Stimulated activated CD4-positive, alpha-beta T cell treated with anti-CD3 and anti-CD28 coated beads, TNF-alpha, amount 100 ng/mL, for 24 hours (primary cell): ENCODE data around the gene TTLL7.

Source experiments
- DNase-seq, 3 experiments: peaks; one replicate each; pipeline ENCODE4 v3.0.0-alpha.2; 2020; ENCODE audit warnings: low read depth in 3 of 3

TTLL7 gene

GRCh38 chr1:83998498-83999315 lies at the start of gene TTLL7:
TTLL7 (minus strand) TSS chr1:83999132; CDS start chr1:83952211, 46,921 bp downstream.
- DNase-seq = peak in 2 of 3 experiments; percentile 27 to 60

- DNase-seq = no peak
Observed at GRCh38 chr1:84042461-84042860, 43.5 kb upstream of the TTLL7 start.

GRCh38 chr1:84037758-84038611 lies 39.1 kb upstream of the TTLL7 start:
- no peak for DNase-seq

GRCh38 chr1:84031802-84032327 lies 32.9 kb upstream of the TTLL7 start:
- no peak for DNase-seq

- no peak for DNase-seq
Observed at GRCh38 chr1:84027368-84027767, 28.4 kb upstream of the TTLL7 start.

GRCh38 chr1:84025966-84026365 lies 27.0 kb upstream of the TTLL7 start:
- DNase-seq = no peak

- DNase-seq = no peak
Observed at GRCh38 chr1:84021822-84022221, 22.9 kb upstream of the TTLL7 start.

GRCh38 chr1:84020151-84020550 lies 21.2 kb upstream of the TTLL7 start:
- no peak for DNase-seq

GRCh38 chr1:84019217-84019616 lies 20.3 kb upstream of the TTLL7 start:
- no peak for DNase-seq

- no peak for DNase-seq
Observed at GRCh38 chr1:84013708-84014107, 14.8 kb upstream of the TTLL7 start.

- no peak for DNase-seq
Observed at GRCh38 chr1:84012018-84012417, 13.1 kb upstream of the TTLL7 start.

- no peak for DNase-seq
Observed at GRCh38 chr1:84010136-84010535, 11.2 kb upstream of the TTLL7 start.

- no peak for DNase-seq
Observed at GRCh38 chr1:84008631-84009030, 9.7 kb upstream of the TTLL7 start.

- DNase-seq = no peak
Observed at GRCh38 chr1:84006591-84006990, 7.7 kb upstream of the TTLL7 start.

- DNase-seq = no peak
Observed at GRCh38 chr1:84001501-84001900, 2.6 kb upstream of the TTLL7 start.

- no peak for DNase-seq
Observed at GRCh38 chr1:84000954-84001495, 2.1 kb upstream of the TTLL7 start.

GRCh38 chr1:84000196-84000885 lies 1.4 kb upstream of the TTLL7 start:
- no peak for DNase-seq

GRCh38 chr1:83999316-83999819 lies 436 bp upstream of the TTLL7 start:
- peak in 2 of 3 experiments; percentile 31 to 59 for DNase-seq

- no peak for DNase-seq
Observed at GRCh38 chr1:83998205-83998497, 781 bp downstream of the TTLL7 start.

- DNase-seq = no peak
Observed at GRCh38 chr1:83997631-83998030, 1.3 kb downstream of the TTLL7 start.

- no peak for DNase-seq
Observed at GRCh38 chr1:83996621-83997020, 2.3 kb downstream of the TTLL7 start.

- DNase-seq = no peak
Observed at GRCh38 chr1:83996191-83996590, 2.7 kb downstream of the TTLL7 start.
